ENCODE data around the gene GAS2L2. TPM values are rescaled to one million over a fixed set of nuclear protein-coding genes. Genes with fewer than 3 reads are reported as not detected.
A peak's percentile ranks its signal among the peaks of the same experiment; 100 is the strongest.

The GAS2L2 gene
- total RNA-seq, 1 donor from 2014 or later, result not detected

GRCh38 chr17:35795871-35796265, 42.8 kb upstream of the GAS2L2 start:
- peaks cover 96% of the 10 kb centered on the region for H3K27me3 ChIP-seq
- H2AFZ ChIP-seq (replicated peaks), result no peak overlapping the region

GRCh38 chr17:35795007-35795870, 42.2 kb upstream of the GAS2L2 start, which contains the start of gene MMP28:
TSS of gene MMP28 (minus strand) at chr17:35795641. CDS start at chr17:35795377, 264 bp downstream.
- Mint-ChIP-seq H3K9me3 (no peaks in the 10 kb centered on the region), H3K4me3 (peak within 1 kb of the TSS; percentile 77), H3K36me3 (no peaks in the 10 kb centered on the region), H3K4me1 (peaks cover 12% of the 10 kb centered on the region), H3K27me3 (ENCODE audit: insufficient read depth, low read depth) (peaks cover 54% of the 10 kb centered on the region), H3K27ac (no peak within 1 kb of the TSS)
- no peak within 1 kb of the TSS for H3K27ac ChIP-seq
- H3K4me3 ChIP-seq, result peak within 1 kb of the TSS; percentile 68
- H3K36me3 ChIP-seq, result no peaks in the 10 kb centered on the region
- peak; percentile 78 for DNase-seq (ENCODE audit: low spot score)
- no peaks in the 10 kb centered on the region for H3K9me3 ChIP-seq (ENCODE audit: low read depth)
- peaks cover 94% of the 10 kb centered on the region for H3K27me3 ChIP-seq
- H3K4me1 ChIP-seq, result no peaks in the 10 kb centered on the region
- H3F3A ChIP-seq (ENCODE audit: low read depth), result no peaks in the 10 kb centered on the region
- TF ChIP-seq EZH2 (IDR thresholded peaks at IDR 0.05), result peak; percentile 73
- TF ChIP-seq EZH2phosphoT487 (IDR thresholded peaks at IDR 0.05), result peak; percentile 90
- no peak for TF ChIP-seq CTCF (IDR thresholded peaks at IDR 0.05)
- H4K20me1 ChIP-seq (ENCODE audit: low read depth), result peaks cover 10% of the 10 kb centered on the region
- no peak within 1 kb of the TSS for H2AFZ ChIP-seq (replicated peaks)
- no peaks in the 10 kb centered on the region for H3K79me2 ChIP-seq (ENCODE audit: low read depth)
- no peak within 1 kb of the TSS for H3K9ac ChIP-seq
- peak within 1 kb of the TSS; percentile 93 for H3K4me2 ChIP-seq

More at GRCh38 chr17:35795871-35796265, 42.8 kb upstream of the GAS2L2 start:
- no peaks in the 10 kb centered on the region for H3K36me3 ChIP-seq
- no peak for TF ChIP-seq CTCF (IDR thresholded peaks at IDR 0.05)
- peak; percentile 1 for TF ChIP-seq EZH2phosphoT487 (IDR thresholded peaks at IDR 0.05)
- TF ChIP-seq EZH2 (IDR thresholded peaks at IDR 0.05), result no peak
- H3K9me3 ChIP-seq (ENCODE audit: low read depth), result no peaks in the 10 kb centered on the region
- Mint-ChIP-seq H3K4me1 (peaks cover 12% of the 10 kb centered on the region), H3K4me3 (peak overlapping the region; percentile 77), H3K27me3 (ENCODE audit: insufficient read depth, low read depth) (peaks cover 54% of the 10 kb centered on the region), H3K36me3 (no peaks in the 10 kb centered on the region), H3K9me3 (no peaks in the 10 kb centered on the region), H3K27ac (no peak overlapping the region)
- H3K9ac ChIP-seq, result no peak overlapping the region
- peaks cover 10% of the 10 kb centered on the region for H4K20me1 ChIP-seq (ENCODE audit: low read depth)
- H3K4me2 ChIP-seq, result peak overlapping the region; percentile 93
- H3K79me2 ChIP-seq (ENCODE audit: low read depth), result no peaks in the 10 kb centered on the region
- DNase-seq (ENCODE audit: low spot score), result no peak
- H3K4me1 ChIP-seq, result no peaks in the 10 kb centered on the region
- no peaks in the 10 kb centered on the region for H3F3A ChIP-seq (ENCODE audit: low read depth)
- peak overlapping the region; percentile 68 for H3K4me3 ChIP-seq
- no peak overlapping the region for H3K27ac ChIP-seq

- H3F3A ChIP-seq (ENCODE audit: low read depth), result no peaks in the 10 kb centered on the region
- no peak overlapping the region for H3K4me2 ChIP-seq
- no peak for TF ChIP-seq EZH2 (IDR thresholded peaks at IDR 0.05)
- H3K36me3 ChIP-seq, result no peaks in the 10 kb centered on the region
- H3K27ac ChIP-seq, result no peak overlapping the region
- peaks cover 87% of the 10 kb centered on the region for H3K27me3 ChIP-seq
- no peak for DNase-seq (ENCODE audit: low spot score)
- H4K20me1 ChIP-seq (ENCODE audit: low read depth), result peaks cover 10% of the 10 kb centered on the region
- no peaks in the 10 kb centered on the region for H3K79me2 ChIP-seq (ENCODE audit: low read depth)
- no peaks in the 10 kb centered on the region for H3K9me3 Mint-ChIP-seq
- peaks cover 15% of the 10 kb centered on the region for H3K4me1 Mint-ChIP-seq
- H3K4me3 ChIP-seq, result no peak overlapping the region
- peaks cover 47% of the 10 kb centered on the region for H3K27me3 Mint-ChIP-seq (ENCODE audit: insufficient read depth, low read depth)
- H3K36me3 Mint-ChIP-seq, result no peaks in the 10 kb centered on the region
- H2AFZ ChIP-seq (replicated peaks), result no peak overlapping the region
- no peaks in the 10 kb centered on the region for H3K9me3 ChIP-seq (ENCODE audit: low read depth)
- no peaks in the 10 kb centered on the region for H3K4me1 ChIP-seq
- H3K27ac Mint-ChIP-seq, result no peak overlapping the region
- H3K4me3 Mint-ChIP-seq, result no peak overlapping the region
- H3K9ac ChIP-seq, result no peak overlapping the region
Measured at GRCh38 chr17:35793257-35793656, 40.2 kb upstream of the GAS2L2 start.

All from neural progenitor cell (in vitro differentiated cells).